Stimulated activated CD4-positive, alpha-beta T cell treated with anti-CD3 and anti-CD28 coated beads, Interleukin-12 subunit alpha, Interleukin-12 subunit beta, amount 100 ng/mL, for 48 hours (primary cell): ENCODE results near the gene ZNF608.

ENCODE experiments used
- DNase-seq, 3 donors: peaks; one replicate each; pipeline ENCODE4 v3.0.0-alpha.2; 2020; ENCODE audit warnings: low read depth in 2 of 3, low spot score in 1 of 3

Gene ZNF608, protein sequence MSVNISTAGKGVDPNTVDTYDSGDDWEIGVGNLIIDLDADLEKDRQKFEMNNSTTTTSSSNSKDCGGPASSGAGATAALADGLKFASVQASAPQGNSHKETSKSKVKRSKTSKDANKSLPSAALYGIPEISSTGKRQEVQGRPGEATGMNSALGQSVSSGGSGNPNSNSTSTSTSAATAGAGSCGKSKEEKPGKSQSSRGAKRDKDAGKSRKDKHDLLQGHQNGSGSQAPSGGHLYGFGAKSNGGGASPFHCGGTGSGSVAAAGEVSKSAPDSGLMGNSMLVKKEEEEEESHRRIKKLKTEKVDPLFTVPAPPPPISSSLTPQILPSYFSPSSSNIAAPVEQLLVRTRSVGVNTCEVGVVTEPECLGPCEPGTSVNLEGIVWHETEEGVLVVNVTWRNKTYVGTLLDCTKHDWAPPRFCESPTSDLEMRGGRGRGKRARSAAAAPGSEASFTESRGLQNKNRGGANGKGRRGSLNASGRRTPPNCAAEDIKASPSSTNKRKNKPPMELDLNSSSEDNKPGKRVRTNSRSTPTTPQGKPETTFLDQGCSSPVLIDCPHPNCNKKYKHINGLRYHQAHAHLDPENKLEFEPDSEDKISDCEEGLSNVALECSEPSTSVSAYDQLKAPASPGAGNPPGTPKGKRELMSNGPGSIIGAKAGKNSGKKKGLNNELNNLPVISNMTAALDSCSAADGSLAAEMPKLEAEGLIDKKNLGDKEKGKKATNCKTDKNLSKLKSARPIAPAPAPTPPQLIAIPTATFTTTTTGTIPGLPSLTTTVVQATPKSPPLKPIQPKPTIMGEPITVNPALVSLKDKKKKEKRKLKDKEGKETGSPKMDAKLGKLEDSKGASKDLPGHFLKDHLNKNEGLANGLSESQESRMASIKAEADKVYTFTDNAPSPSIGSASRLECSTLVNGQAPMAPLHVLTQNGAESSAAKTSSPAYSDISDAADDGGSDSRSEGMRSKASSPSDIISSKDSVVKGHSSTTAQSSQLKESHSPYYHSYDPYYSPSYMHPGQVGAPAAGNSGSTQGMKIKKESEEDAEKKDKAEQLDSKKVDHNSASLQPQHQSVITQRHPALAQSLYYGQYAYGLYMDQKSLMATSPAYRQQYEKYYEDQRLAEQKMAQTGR (N-terminal part only)

DNA sequence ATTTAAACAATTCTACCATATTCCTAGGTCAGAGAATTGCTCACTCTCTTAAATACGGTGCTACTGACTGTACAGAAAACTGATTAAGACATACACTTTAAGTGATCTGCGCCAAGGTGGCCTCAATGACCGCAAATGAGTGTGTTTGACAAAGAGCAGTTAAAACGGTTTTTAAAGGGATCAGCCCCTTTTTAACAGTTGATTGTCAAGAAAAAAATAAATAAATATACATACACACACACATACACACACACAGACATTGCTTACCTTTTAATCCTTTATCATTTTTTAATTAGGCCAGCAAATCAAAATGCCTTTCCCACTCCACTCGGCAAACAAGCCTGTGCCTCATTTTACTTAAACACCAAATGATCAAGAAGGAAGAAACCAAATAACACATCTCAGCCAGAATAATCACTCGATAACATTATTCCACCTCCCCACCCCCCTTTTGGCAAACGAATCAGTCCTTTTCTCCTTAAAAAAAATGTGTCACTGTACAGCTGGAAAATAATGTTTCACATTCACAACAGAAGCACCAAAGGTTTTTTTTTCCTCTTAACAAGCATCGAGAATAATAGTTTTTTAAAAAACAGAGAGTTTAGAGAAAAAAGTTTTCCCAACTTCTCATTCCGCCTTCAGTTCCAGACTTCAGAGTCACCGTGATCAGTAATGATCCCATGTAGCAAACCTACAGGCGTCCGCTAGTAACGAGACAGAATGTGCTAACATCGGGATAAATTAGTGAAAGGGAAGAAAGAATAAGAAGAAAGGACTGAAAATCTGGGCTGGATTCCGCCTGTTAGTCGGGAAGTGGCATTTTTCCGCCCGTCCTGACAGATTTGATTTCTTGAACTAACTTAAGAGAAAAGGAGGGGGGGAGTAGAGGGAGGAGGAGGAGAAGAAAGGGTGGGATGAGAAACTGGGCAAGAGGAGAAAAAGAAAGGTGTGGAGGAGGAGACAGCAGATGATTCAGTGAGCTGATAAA is at the start of gene ZNF608:
Gene ZNF608 (minus strand): TSS at position 712 of the 988 bp plus-strand sequence. CDS start 1,650 bp downstream, outside the sequence.
- DNase-seq: no peak

DNA sequence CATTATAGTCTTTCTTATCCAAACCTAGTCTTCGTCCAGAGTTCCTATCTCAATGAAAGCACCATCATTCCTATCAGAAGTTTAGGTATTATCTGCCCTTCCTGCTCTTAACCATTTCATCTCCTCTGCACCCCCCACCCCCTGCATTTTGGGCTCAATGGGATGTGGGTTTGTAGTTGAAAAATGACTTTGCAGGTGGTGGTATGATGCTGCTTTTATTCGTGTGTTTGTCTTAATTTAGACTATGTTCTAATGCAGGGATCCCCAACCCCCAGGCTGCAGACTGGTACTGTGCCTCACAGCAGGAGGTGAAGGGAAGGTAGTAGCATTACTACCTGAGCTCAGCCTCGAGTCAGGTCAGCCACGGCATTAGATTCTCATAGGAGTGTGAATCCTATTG is 49.4 kb upstream of the ZNF608 start:
- DNase-seq: no peak

DNA sequence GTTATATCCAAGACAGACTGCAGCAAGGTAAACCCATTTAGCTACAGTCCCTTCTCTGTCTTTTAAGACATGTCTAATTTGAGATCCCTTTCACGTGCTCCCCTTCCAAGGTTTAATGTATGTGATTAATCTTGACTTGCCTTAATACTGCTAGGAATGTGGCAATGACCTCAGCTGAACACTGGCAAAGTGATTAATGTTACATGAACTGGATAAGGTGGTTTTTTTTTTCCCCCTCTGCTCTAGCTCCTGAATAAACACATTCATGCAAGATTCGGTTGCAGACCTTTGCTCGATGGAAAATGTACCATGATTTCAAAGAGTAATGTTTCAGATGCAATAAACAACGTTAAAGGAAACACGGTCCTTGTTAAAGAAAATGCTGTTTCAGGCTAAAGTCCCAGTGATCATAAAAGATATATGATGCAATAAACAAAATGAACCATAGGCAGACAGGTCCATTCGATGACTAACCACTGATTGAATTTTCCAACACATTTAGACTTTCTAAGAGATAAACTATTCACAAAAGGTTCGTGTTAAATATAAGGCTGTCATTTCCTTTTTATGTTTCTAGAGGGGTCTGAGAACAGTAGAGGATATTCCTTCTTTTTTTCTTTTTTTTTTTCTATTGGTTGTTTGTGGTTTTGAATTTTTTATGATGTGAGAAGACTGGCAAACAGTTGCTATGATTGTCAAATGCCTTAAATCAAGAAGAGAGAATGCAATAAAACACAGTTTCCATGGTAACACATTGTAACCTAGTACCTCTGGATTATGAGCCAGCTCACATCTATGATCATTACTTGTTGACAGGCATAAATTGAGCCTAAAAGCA is 44.7 kb upstream of the ZNF608 start:
- DNase-seq: no peak

DNA sequence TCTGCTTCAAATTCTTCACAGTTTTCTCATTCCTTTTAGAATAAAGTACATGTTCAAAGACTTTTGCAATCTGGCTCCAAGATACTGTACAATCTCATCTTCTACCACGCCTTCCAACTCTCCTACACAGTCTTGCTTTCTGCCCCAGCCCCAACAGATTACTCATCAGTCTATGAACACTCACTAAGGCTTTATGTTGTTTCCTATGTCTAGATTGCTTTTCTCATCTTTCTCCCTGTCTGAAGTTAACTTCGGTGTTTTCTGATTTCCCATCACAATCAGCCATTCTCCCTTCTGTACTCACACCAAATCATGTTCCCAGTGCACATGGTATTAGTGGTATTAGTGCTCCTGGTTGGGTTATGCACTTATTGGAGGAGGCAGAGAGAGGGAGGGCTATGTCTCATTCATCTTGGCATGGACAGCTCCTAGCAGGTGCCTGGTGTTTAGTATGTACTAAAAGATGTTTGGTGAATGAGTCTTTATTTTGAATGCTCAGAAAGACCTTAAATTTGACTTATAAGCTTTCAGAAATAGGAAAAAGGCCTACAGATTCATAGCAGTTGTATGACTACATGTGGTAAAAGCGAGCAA is 44.0 kb upstream of the ZNF608 start:
- DNase-seq: no peak

DNA sequence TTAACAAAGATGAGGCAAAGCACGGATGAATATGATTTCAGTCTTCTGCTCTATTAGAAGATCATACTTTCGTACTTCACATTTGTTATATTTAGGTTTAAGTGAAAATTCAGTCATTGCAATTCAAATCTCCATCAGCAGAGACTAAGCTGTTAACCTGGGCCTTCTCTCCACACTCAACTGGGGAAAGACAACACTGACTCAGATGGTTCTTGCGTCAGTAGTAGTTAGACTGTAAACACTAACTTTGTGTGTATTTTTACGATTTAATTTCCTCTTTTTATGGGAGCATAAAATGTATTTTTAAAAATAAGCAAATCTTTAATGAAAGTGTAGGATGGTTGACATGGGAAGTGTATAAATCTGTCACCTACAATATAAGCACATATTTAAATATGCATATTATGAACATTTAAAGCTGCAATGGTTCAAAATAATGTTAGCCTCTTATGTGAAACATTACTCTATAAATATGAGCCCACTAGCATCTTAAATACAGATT is 42.7 kb upstream of the ZNF608 start:
- DNase-seq: no peak

DNA sequence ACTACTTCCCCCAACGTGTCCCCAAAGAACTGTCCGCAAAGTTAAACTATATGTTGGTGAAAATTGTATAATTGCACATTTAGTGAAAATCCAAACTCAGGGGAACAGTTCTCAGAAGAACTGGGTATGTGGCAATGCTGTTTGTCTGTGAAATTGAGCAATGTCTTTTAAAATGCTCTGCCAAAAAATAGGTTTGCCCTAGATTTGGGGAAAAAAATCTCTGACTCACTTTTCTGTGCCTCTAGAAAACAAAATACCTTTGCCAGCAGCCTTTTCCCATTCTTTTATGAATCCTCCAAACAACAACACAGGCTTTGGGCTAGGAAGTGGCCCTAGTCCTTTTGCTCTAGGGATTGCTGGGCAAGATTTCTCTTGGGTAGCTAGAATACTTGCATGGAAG is 37.4 kb upstream of the ZNF608 start:
- DNase-seq: no peak

DNA sequence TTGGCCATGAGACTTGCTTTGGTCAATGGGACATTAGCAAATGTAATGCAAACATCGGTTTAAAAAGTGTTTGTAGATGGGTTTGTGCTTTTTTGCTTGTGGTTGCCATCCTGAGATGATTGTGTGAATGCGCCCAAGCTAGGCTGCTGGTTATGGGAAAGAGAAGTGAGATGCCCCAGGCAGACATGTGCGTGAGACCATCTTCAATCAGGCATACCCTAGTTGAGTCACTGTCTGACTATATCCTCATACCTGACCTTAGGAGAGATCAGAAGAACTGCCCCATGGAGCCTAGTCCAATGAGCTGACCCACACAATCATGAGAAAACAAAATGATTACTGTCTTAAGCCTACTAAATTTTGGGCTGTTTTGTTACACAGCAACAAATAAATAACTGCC is 36.8 kb upstream of the ZNF608 start:
- DNase-seq: no peak

DNA sequence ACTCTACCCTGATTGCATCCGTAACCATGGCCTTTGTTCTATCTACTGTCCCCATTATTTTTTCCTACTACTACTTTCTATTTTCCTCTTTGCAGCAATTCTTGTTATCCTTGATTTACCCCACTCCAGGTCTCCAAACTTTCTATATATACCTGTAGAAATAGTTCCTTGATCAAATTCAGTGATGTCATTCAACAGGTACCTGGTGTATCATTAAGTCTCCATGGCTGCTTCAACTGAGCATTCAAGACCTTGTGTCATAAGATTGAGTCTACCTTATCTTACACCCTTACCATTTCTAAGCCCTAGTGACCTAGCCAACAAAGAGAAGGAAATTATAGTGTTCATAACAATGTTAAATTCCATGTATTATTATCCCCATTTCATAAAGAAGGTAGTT is 35.8 kb upstream of the ZNF608 start:
- no peak for DNase-seq

DNA sequence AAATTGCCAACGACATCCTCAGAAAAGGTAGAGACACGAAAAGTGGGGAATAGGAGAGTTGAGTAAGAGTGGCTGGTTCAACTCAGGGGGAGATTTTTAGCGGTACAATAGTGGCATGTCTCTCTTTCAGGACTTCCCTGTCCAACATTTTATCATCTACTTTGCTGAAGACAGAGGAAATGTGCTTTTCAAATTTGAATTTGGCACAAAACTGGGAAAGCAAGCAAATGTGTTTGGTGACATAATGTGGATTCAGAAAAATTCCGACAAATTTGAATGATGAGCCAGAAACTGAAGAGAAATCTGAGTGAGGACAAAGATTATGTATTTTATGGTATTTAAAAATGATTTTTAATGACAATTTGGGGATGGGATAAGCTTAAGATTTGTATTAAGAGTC is 33.6 kb upstream of the ZNF608 start:
- no peak for DNase-seq

DNA sequence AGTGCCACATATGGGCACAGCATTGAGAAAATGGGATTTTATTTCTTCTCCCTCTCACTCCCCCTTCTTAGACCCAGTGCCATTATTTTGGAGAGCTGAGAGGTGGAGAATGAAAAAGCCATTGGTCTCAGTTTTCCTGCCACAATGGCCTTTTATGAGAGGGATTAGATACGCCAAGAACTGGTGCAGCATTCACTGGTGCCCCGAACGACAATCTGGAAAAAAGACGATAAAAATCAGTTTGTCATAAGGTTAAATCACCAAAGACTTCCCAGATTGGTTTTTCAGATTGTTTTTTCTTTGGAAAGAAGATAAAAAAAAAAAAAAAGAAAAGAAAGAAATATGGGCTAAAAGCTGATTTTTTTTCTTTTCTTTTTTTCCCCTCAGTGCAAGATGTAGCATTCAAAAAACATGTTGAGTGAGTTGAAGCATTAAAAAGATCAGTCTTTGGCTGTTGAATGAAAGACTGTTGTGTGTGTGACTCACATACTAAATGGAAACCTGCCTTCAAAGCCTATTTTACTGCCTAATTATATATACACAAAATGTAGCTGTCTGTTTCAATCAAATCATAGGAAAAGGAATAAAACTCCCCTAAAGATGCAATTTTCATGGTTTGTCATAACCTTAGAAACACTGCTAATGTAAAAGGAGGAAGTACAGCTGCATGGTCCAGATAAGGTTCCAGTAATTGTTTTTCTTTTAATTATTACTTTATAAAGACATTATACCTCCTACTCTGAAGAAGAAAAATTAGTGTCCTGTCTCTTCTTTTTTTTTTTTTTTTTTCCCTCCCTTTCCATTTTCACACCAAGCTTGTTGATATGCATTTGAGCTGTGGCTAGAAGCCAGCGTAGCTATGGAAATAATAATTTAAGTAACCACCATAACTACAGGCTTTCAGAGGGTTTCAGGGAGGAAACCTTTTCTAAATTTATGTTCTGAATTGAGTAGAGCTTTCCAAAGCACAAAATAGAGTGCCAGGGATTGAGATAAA is 27.2 kb upstream of the ZNF608 start:
- DNase-seq: no peak

DNA sequence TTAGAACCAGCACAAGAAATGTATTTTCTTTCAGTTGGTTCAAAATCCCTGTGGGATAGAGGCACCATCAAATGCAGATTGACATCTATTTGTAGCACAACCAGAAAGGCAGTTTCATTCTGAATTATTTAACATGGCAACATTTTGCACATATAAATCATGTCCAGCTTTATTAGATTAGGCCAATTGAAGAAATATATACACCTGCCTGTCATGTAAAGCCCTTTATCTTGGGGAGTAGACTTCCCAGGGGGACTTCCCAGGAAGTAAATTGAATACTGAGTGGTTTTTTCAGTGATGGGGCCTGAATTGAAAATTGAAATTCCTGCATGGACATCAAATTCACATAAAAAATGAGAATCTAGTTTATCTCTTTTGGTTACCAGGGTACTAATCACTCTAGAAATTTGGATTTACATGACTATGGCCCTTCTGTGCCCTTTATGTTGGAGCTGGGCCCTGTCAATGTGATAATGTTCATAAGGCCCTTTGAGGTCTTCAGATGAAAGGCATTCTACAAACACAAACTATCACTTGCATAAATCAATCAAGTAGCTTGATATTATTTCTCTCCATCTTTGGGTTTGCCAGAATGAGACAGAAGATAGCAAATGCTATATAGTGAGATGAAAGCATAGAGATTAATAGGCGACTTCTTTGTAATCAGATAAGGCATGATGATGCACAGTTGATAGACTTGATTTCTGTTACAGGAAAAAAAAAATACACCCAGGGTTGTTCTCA is 26.2 kb upstream of the ZNF608 start:
- no peak for DNase-seq

DNA sequence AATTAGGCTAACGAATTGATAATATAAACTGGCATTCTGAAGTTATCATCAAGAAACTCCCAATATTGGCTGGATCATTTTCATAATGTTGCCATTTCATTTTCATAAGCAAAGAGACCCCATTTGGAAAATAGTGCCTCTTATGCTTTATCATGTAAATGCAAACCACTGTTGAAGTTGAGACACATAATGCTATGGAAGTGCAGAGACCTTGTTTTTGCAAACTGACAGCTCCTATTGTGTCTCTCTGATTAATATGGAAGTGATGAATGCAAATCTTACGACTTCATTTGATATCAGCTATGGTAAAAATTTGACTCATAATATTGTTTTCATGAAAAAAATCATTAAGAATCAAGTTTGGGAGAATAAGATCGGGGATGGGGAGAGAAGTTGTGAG is 25.3 kb upstream of the ZNF608 start:
- DNase-seq: no peak

DNA sequence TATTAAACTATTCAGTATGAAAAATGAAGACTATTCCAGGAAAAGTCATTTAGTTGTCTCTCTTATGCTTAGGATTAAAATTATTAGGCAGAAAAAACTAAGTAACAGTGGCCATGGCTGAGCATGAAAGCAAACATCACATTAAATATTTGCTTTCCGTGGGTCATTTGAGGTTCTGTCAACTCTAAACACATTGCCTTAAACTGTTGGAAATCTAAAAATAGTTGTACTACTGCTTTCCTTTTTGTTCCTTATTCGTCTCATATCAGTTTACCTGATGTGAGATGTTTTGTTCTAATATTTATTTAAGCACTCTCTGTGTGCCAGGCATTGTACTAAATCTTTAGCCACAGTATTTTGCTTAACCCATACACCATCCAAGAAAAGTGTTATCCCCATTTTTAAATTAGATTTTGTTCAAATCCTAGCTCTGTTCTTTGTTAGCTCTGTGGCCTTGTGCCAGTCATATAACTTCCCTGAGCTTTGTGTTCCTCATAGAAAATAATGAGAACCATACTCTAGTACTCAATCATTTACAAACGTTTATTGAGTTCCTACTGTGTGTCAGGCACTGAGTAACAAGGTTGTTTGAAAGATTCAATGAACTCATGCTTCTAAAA is 18.7 kb upstream of the ZNF608 start:
- no peak for DNase-seq

DNA sequence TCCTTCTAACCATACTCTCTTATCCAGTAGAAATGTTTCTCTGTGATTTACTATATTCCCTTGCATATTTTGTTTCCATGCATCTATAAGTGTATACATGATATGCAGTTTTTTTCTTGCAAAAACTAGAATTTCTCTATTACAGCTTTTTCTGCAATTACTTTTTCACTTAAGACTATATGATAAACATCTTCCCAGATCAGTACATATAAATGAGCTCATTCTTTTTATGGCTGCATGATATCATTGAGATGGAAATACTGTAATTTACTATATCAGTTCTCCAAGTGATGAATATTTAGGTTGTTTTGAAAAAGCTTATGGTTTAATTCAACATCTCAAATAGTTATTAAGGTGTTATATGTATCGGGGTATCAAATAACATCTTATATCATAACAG is 18.1 kb upstream of the ZNF608 start:
- DNase-seq: no peak

DNA sequence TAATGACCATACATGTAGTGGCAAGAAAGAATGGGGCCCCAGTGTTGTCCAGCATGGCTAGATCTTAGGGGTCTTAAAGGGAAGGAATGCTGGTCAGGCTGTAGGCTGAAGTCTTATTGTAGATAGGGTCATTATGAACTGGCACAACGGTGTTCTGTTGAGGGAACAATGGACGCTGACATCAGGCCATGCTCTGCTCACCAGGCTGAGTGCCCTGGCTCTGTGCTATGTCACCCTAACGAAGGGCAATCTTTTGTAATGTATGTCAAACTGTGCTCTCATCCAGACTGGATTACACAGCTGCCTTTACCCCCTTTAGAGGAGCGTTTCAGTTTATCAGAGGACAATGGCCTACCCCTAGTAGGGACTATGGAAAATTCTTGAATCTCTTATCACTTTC is 14.6 kb upstream of the ZNF608 start:
- no peak for DNase-seq

DNA sequence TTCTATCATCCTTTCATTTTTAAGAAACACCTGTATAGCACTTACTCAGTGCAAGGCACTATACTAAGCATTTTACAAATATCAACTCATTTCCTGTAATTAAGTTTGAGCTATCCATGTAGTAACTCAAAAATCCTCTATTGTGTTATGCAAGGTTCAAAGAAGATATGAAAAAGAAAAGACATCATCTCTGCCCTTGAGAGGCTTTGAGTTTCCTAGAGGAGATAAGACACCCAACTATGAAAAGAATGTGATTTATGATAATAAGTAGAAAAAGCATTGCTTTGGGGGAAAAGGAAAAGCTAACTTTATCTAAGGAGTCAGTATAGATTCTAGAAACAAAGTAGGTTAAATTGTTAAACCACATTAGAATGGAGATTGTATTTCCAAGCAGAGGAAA is 14.2 kb upstream of the ZNF608 start:
- DNase-seq: no peak

DNA sequence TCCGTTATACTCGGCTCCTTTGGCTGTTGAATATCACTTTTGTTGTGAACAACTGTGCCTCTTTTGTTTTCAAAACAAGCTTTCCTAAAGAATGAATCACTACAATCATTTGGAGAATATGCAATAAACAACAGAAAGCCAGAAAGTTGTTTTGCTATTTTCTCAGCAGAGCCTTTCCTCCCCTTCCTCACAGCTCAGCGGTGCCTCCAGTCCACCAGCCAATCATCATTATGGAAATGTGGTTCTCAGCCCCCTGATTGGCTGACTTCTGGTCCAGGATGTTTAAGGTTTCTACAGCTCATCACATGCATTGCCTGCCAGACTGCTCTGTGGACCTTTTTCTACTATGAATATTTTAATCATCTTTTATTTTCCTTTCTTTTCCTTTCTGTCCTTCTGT is 9.1 kb upstream of the ZNF608 start:
- no peak for DNase-seq
